ENCODE measurements around the gene MSLN.

The MSLN gene

DNA sequence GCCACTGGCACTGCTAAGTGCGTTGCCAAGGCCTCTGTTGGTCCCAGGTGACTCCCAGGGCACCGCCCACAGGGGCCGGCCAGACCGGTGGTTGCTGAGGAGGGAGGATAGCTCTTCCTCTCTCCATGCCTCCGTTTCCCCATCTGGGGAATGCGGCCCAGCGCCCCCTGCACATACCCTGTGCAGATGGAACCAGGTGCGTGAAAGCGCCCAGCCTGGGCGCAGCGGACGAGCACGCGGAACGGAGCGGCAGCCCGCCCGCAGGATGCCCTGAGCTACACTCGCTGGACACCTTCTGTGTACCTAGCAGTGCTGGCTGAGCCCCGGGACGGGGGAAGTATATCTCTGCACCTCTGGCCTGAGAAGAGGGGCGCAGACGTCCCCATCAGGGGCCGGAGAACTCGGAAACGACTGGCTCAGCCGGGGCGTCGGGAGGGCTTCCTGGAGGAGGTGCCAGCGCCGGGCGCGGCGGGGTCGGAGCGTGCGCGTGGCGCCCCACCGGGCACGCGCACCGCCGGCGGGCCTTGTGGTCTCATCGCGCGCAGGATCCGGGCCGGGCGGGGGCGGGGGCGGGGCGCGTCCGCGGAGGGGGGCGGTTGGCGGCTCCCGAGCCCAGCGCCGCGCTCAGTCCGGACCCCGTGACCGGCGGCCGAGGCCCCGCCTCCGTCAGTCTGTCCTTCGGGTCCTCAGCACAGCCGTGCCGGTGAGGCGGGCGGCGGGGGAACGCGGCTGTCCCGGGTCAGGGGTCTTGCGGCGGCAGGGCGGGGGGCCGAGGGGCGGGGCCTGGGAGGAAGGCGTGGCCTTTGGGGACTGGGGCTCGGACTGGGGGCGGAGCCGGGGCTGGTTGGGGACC is 33.9 kb upstream of the MSLN start, which contains the start of the genes CCDC78 and HAGHL:
TSS of gene CCDC78 (minus strand) at position 6 of the 853 bp plus-strand sequence. CDS start 76 bp downstream, outside the sequence.
TSS of gene HAGHL (plus strand) at position 669 of the 853 bp plus-strand sequence. CDS start 404 bp downstream, outside the sequence.
- DNase-seq (ENCODE audit: low read depth): no peak
- in situ Hi-C loops (cut with HindIII; ENCODE audit: low sequenced_read_pairs): no loop called here
- H3K4me3 ChIP-seq (ENCODE audit: low read depth, low read length): peak within 1 kb of the TSS; percentile 60
- TF ChIP-seq, protein P1, sequence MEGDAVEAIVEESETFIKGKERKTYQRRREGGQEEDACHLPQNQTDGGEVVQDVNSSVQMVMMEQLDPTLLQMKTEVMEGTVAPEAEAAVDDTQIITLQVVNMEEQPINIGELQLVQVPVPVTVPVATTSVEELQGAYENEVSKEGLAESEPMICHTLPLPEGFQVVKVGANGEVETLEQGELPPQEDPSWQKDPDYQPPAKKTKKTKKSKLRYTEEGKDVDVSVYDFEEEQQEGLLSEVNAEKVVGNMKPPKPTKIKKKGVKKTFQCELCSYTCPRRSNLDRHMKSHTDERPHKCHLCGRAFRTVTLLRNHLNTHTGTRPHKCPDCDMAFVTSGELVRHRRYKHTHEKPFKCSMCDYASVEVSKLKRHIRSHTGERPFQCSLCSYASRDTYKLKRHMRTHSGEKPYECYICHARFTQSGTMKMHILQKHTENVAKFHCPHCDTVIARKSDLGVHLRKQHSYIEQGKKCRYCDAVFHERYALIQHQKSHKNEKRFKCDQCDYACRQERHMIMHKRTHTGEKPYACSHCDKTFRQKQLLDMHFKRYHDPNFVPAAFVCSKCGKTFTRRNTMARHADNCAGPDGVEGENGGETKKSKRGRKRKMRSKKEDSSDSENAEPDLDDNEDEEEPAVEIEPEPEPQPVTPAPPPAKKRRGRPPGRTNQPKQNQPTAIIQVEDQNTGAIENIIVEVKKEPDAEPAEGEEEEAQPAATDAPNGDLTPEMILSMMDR (IDR thresholded peaks at IDR 0.05; ENCODE audit: low read depth, low read length, missing control alignments): no peak

DNA sequence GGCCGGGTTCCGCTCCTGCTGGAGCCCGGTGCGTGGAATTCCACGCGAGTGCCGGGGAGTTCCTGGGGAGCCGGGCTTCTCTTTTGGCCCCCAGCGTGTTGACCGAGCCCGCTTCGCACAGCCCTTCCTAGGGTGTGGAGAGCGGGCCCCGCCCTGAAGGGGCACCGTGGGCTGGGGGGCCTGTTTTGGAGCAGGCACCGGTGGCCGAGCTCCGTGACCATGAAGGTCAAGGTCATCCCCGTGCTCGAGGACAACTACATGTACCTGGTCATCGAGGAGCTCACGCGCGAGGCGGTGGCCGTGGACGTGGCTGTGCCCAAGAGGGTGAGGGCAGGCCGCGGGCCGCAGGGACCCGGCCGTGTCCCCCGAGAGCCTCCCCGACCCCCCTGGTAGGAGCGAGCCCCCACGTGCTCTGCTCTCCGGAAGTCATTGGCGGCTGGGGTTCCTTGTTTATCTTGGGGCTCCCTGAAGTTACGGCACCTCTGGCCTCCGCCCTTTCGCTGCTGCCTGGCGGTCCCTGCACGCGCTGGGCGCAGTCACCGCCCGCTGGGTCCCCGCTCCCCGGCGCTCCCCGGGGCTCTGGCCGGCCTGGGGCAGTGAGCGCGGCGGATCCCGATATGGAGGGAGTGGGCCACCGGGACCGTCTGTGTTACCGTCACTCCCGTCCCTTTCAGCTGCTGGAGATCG is 33.1 kb upstream of the MSLN start:
- H3K4me3 ChIP-seq (ENCODE audit: low read depth, low read length): peak overlapping the region; percentile 60
- TF ChIP-seq, protein P1 (IDR thresholded peaks at IDR 0.05; ENCODE audit: low read depth, low read length, missing control alignments): no peak
- in situ Hi-C loops (cut with HindIII; ENCODE audit: low sequenced_read_pairs): no loop called here
- DNase-seq (ENCODE audit: low read depth): no peak

GRCh38 chr16:728131-728889 is 32.2 kb upstream of the MSLN start:
- TF ChIP-seq, protein P1 (IDR thresholded peaks at IDR 0.05; ENCODE audit: low read depth, low read length, missing control alignments): no peak
- in situ Hi-C loops (cut with HindIII; ENCODE audit: low sequenced_read_pairs): no loop called here
- DNase-seq (ENCODE audit: low read depth): no peak
- H3K4me3 ChIP-seq (ENCODE audit: low read depth, low read length): peak overlapping the region; percentile 60

DNA sequence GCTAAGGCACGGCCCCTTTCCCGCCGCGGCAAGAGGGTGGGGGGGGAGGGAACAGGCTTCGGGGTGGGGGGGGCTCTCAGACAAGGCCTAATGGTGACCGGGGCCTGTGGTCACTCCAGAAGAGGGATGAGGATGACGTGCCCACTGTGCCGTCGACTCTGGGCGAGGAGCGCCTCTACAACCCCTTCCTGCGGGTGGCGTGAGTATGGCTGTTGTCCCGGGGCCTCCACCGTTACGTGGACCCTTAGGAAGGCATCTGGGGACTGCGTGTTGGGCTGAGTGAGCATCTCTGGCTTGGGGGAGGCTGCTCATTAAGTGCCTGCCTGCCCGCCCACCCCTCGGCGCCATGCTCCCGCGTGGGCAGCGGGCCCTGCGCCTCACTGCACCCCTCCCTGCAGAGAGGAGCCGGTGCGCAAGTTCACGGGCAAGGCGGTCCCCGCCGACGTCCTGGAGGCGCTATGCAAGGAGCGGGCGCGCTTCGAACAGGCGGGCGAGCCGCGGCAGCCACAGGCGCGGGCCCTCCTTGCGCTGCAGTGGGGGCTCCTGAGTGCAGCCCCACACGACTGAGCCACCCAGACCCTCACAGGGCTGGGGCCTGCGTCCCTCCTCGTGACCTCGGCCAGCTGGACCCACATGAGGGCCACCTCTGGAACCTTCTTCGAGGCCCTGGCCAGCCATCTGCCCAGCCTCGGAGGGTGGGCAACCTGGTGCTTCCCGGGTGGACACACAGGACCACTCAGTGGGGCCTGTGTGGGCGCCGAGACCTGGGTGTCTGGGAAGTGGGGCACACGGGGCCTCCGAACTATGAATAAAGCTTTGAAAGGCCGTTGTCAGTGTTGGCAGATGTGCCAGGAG is 31.4 kb upstream of the MSLN start:
- H3K4me3 ChIP-seq (ENCODE audit: low read depth, low read length): peak overlapping the region; percentile 60
- TF ChIP-seq, protein P1 (IDR thresholded peaks at IDR 0.05; ENCODE audit: low read depth, low read length, missing control alignments): no peak
- DNase-seq (ENCODE audit: low read depth): no peak
- in situ Hi-C loops (cut with HindIII; ENCODE audit: low sequenced_read_pairs): no loop called here

- in situ Hi-C loops (cut with HindIII; ENCODE audit: low sequenced_read_pairs): no loop called here
- TF ChIP-seq, protein P1 (IDR thresholded peaks at IDR 0.05; ENCODE audit: low read depth, low read length, missing control alignments): no peak
- DNase-seq (ENCODE audit: low read depth): no peak
- H3K4me3 ChIP-seq (ENCODE audit: low read depth, low read length): no peak overlapping the region
These were observed 30.5 kb upstream of the MSLN start for GRCh38 chr16:729768-730665.

All from astrocyte of the cerebellum (primary cell).